Measurements from ENCODE around the gene ZSCAN22.

GRCh38 chr19:58346961-58347929, 20.5 kb downstream of the ZSCAN22 start:
- TF ChIP-seq CTCF (IDR thresholded peaks at IDR 0.05; ENCODE audit: low read length) = no peak
- no peak for TF ChIP-seq EZH2phosphoT487 (IDR thresholded peaks at IDR 0.05; ENCODE audit: low read length)
